SK-N-SH (cell line): ENCODE measurements around the gene TCHP. TPM values are rescaled to one million over a fixed set of nuclear protein-coding genes. Genes with fewer than 3 reads are reported as not detected.

Source experiments
- CTCF ChIA-PET: fragments of 300-600, 350-600 bp; formaldehyde crosslinking; extraction: SDS; loops from one replicate; lab custom pipeline; 2021; lab: Yijun Ruan, JAX
- POLR2A ChIA-PET: fragments of 350-600 bp; sonication (Branson Sonifier 250); formaldehyde crosslinking; extraction: SDS; loops from one replicate; lab custom pipeline; 2020; ENCODE audit warnings: antibody characterized with exemption, inconsistent platforms; lab: Yijun Ruan, JAX
- DNase-seq: peaks from one replicate; pipeline ENCODE4 v3.0.0; 2012
- H2AFZ ChIP-seq: fragments of 200-600 bp; sonication (generic); 2 replicates; pipeline ENCODE4 v1.8.1; 2016; ENCODE audit warnings: antibody characterized with exemption, mild to moderate bottlenecking, low read depth
- H3F3A ChIP-seq: fragments of 200-600 bp; sonication (generic); replicated peaks from 2 replicates; pipeline ENCODE3; 2016; ENCODE audit warnings: antibody characterized with exemption, mild to moderate bottlenecking; ENCODE audit not compliant: insufficient read depth
- H3K27ac ChIP-seq, 2 experiments: fragments of 200-500 bp in 1 of 2; fragments of 200-600 bp in 1 of 2; sonication (Bioruptor generic) in 1 of 2; sonication (generic), shearing (Covaris generic) in 1 of 2; 2 replicates each; pipeline versions ENCODE4 v1.5.1 to v1.6.1; 2014 to 2016; ENCODE audit warnings: low read depth in 2 of 2, inconsistent platforms in 1 of 2, low read length in 1 of 2, mild to moderate bottlenecking in 1 of 2, mixed read lengths in 1 of 2
- H3K27me3 ChIP-seq: fragments of 200-600 bp; sonication (generic), shearing (Covaris generic); 2 replicates; pipeline ENCODE4 v1.6.1; 2016; ENCODE audit warnings: mixed run types; ENCODE audit not compliant: insufficient read depth
- H3K36me3 ChIP-seq, 2 experiments: fragments of 200-500 bp in 1 of 2; fragments of 200-600 bp in 1 of 2; sonication (Bioruptor generic) in 1 of 2; sonication (generic) in 1 of 2; replicated peaks in 1 of 2; 2 replicates each; pipeline versions ENCODE3 to v1.5.1; 2014 to 2016; ENCODE audit warnings: low read length in 1 of 2, mild to moderate bottlenecking in 1 of 2; ENCODE audit not compliant: insufficient read depth in 2 of 2, control insufficient read depth in 1 of 2
- H3K4me1 ChIP-seq, 2 experiments: fragments of 200-500 bp in 1 of 2; fragments of 200-600 bp in 1 of 2; sonication (Bioruptor generic) in 1 of 2; sonication (generic), shearing (Covaris generic) in 1 of 2; 2 replicates each; pipeline versions ENCODE4 v1.5.1 to v1.6.1; 2014 to 2016; ENCODE audit warnings: low read depth in 1 of 2, low read length in 1 of 2, mixed run types in 1 of 2; ENCODE audit not compliant: insufficient read depth in 2 of 2, control insufficient read depth in 1 of 2
- H3K4me2 ChIP-seq: fragments of 200-600 bp; sonication (generic), shearing (Covaris generic); 2 replicates; pipeline ENCODE4 v1.6.1; 2017; ENCODE audit warnings: mixed run types
- H3K4me3 ChIP-seq, 2 experiments: fragments of 200-500 bp in 1 of 2; fragments of 200-600 bp in 1 of 2; sonication (Bioruptor generic) in 1 of 2; sonication (generic), shearing (Covaris generic) in 1 of 2; 2 replicates each; pipeline versions ENCODE4 v1.5.1 to v1.8.1; 2014 to 2016; ENCODE audit warnings: low read depth in 2 of 2, inconsistent platforms in 1 of 2, low read length in 1 of 2, mild to moderate bottlenecking in 1 of 2, mixed read lengths in 1 of 2, moderate library complexity in 1 of 2
- H3K79me2 ChIP-seq: fragments of 200-600 bp; sonication (generic); 2 replicates; pipeline ENCODE4 v1.8.1; 2017; ENCODE audit warnings: mild to moderate bottlenecking; ENCODE audit not compliant: insufficient read depth
- H3K9ac ChIP-seq: fragments of 200-600 bp; sonication (generic); 2 replicates; pipeline ENCODE4 v1.6.1; 2017; ENCODE audit warnings: mixed run types
- H3K9me2 ChIP-seq: fragments of 200-600 bp; sonication (generic); 2 replicates; pipeline ENCODE4 v1.6.1; 2017; ENCODE audit warnings: mixed run types
- H3K9me3 ChIP-seq: fragments of 200-600 bp; sonication (generic); 2 replicates; pipeline ENCODE4 v1.6.1; 2017; ENCODE audit warnings: mixed run types, mild to moderate bottlenecking, moderate library complexity
- H4K20me1 ChIP-seq: fragments of 200-600 bp; sonication (generic); 2 replicates; pipeline ENCODE4 v1.6.1; 2017; ENCODE audit warnings: mild to moderate bottlenecking, mixed run types; ENCODE audit not compliant: insufficient read depth
- CHD2 ChIP-seq: fragments of 150-350 bp; IDR thresholded peaks from 2 replicates; pipeline ENCODE4 v1.6.1; 2018; ENCODE audit warnings: low read length; ENCODE audit not compliant: partially characterized antibody
- ELF1 ChIP-seq: IDR thresholded peaks from 2 replicates; pipeline ENCODE4 v1.4.0; 2012
- EZH2phosphoT487 ChIP-seq: fragments of 200-600 bp; sonication (generic); IDR thresholded peaks from 2 replicates; pipeline ENCODE4 v1.6.1; 2017; ENCODE audit warnings: low read depth, mixed run types, mild to moderate bottlenecking, antibody characterized with exemption, moderate library complexity, borderline replicate concordance
- FOSL2 ChIP-seq: IDR thresholded peaks from 2 replicates; pipeline ENCODE4 v1.4.0; 2012; ENCODE audit warnings: low read depth, mild to moderate bottlenecking, moderate library complexity, borderline replicate concordance
- FOXM1 ChIP-seq: IDR thresholded peaks from 2 replicates; pipeline ENCODE4 v1.4.0; 2012; ENCODE audit warnings: low read depth, mild to moderate bottlenecking
- GATA2 ChIP-seq: sonication (generic); formaldehyde crosslinking; IDR thresholded peaks from 2 replicates; pipeline ENCODE4 v1.5.0; 2020; ENCODE audit warnings: mild to moderate bottlenecking, missing genetic modification reagents
- JUND ChIP-seq: IDR thresholded peaks from 2 replicates; pipeline ENCODE4 v1.4.0; 2012
- MEF2A ChIP-seq: IDR thresholded peaks from 2 replicates; pipeline ENCODE4 v1.4.0; 2012; ENCODE audit warnings: low read depth, borderline replicate concordance
- MXI1 ChIP-seq: IDR thresholded peaks from 2 replicates; pipeline ENCODE4 v1.6.1; 2012; ENCODE audit warnings: mild to moderate bottlenecking, low read depth, low read length, improper control_type of control experiment
- POLR2AphosphoS5 ChIP-seq: IDR thresholded peaks from 2 replicates; pipeline ENCODE4 v1.6.1; 2012; ENCODE audit warnings: low read depth, low read length
- RCOR1 ChIP-seq: fragments of 150-350 bp; IDR thresholded peaks from 2 replicates; pipeline ENCODE4 v1.6.1; 2017; ENCODE audit warnings: antibody characterized with exemption, low read length
- SIN3A ChIP-seq: IDR thresholded peaks from 2 replicates; pipeline ENCODE4 v1.6.1; 2012; ENCODE audit warnings: low read depth, mild to moderate bottlenecking, low read length, moderate library complexity, borderline replicate concordance
- SMC3 ChIP-seq: IDR thresholded peaks from 2 replicates; pipeline ENCODE4 v1.6.1; 2012; ENCODE audit warnings: low read depth, low read length, improper control_type of control experiment
- TAF1 ChIP-seq: IDR thresholded peaks from 2 replicates; pipeline ENCODE4 v1.6.1; 2012; ENCODE audit warnings: low read depth, mild to moderate bottlenecking, low read length, moderate library complexity, borderline replicate concordance
- TCF12 ChIP-seq: IDR thresholded peaks from 2 replicates; pipeline ENCODE4 v1.4.0; 2012
- TEAD4 ChIP-seq: IDR thresholded peaks from 2 replicates; pipeline ENCODE4 v1.4.0; 2012; ENCODE audit warnings: mild to moderate bottlenecking, borderline replicate concordance; ENCODE audit not compliant: insufficient read depth
- YY1 ChIP-seq: IDR thresholded peaks from 2 replicates; pipeline ENCODE4 v1.4.0; 2012; ENCODE audit warnings: low read depth, mild to moderate bottlenecking
- WGBS: methylation state at CpG from one replicate; pipeline ENCODE4 v1.1.6; 2017; ENCODE audit warnings: low lambda C conversion rate; 5-methylcytosine and 5-hydroxymethylcytosine counted together
- polyA plus RNA-seq, 3 experiments: library from polyadenylated mRNA; depleted of rRNA; stranded (reverse); fragments of >200 nt; gene quantifications; 2 replicates each; pipeline ENCODE4 v1.2.3, GENCODE V29; 2012
- TF ChIP-seq, protein P1 (sequence below): fragments of 150-350 bp; IDR thresholded peaks from 2 replicates; pipeline ENCODE4 v1.6.1; 2017; ENCODE audit warnings: antibody characterized with exemption, low read length, low read depth, borderline replicate concordance
- TF ChIP-seq, protein P2 (sequence below): IDR thresholded peaks from 2 replicates; pipeline ENCODE4; 2012
- TF ChIP-seq, protein P3 (sequence below): IDR thresholded peaks from 2 replicates; pipeline ENCODE4 v1.4.0; 2012; ENCODE audit warnings: low read depth, borderline replicate concordance
- TF ChIP-seq, protein P4 (sequence below): fragments of 200-600 bp; sonication (generic); IDR thresholded peaks from 2 replicates; pipeline ENCODE4 v1.6.1; 2017; ENCODE audit warnings: antibody characterized with exemption, mild to moderate bottlenecking, moderate library complexity
- TF ChIP-seq, protein P5 (sequence below): IDR thresholded peaks from 2 replicates; pipeline ENCODE4 v1.4.0; 2012; ENCODE audit warnings: low read depth
- TF ChIP-seq, protein P6 (sequence below): fragments of 150-350 bp; IDR thresholded peaks from 2 replicates; pipeline ENCODE4 v1.6.1; 2016; ENCODE audit warnings: mild to moderate bottlenecking, low read depth, low read length
- TF ChIP-seq, protein P7 (sequence below): IDR thresholded peaks from 2 replicates; pipeline ENCODE4 v1.4.0; 2012; ENCODE audit warnings: low read depth, borderline replicate concordance

The TCHP gene
- polyA plus RNA-seq, 1 of the 3 experiments (the other 2 are of a cell fraction): 37.3 TPM

DNA sequence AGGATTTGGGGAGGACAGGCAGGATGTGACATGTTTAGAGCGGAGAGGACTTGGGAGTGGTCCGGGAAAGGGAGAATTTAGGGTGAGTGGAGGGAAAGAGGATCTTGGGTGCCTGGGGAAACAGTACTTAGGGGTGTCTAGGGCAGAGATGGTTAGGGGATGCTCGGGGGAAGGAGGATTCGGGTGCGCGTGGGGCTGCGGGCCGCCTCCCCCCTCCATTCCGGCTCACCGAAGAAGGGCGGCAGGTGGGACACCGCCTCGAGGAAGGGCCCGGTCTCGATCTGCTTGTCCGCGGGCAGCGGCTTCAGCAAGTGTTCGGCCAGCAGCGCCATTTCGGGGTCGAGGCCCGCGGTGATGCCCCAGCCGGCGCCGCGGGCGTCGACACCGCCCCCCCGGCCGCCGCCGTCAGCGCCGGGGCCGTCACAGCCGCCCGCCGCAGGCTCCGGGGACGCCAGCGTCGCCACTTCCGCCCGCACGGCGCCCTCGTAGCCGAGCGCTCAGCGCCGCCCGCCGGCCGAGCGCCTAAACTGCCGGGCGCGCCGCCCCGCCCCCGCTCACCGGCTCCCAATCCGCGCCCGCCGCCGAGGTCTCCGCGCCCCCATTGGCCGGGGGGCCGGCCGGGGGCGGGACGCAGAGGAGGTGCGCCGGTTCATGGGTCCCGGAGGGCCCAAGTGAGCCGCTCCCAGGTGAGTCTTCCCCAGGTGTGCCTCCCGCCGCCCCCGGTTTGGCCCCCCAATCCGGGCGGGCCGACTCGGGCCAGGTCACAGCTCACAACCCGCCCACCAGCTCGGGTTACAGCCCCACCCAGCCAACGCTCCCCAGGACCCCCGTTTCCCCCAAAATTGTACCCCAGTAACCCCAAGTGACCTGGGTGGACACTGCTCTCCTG, 19.8 kb upstream of the TCHP start, which contains the start of gene GLTP:
Gene GLTP (minus strand): TSS at position 499 of the 889 bp plus-strand sequence. CDS start 167 bp downstream, at position 332.
- Histone ChIP-seq H3K4me2 (peak within 1 kb of the TSS; percentile 92), H3K4me1 (peaks cover 0 to 19% of the 10 kb centered on the region in 2 experiments; a peak in 1 of 4 replicates), H3K4me3 (peak within 1 kb of the TSS; percentile 79 to 82), H3K9me2 (no peaks in the 10 kb centered on the region), H3F3A (no peaks in the 10 kb centered on the region), H4K20me1 (no peaks in the 10 kb centered on the region; the same call in 1 of the 2 replicates), H3K36me3 (no peaks in the 10 kb centered on the region), H3K27me3 (no peaks in the 10 kb centered on the region), H3K9ac (peak within 1 kb of the TSS; percentile 70), H3K79me2 (peaks cover 43% of the 10 kb centered on the region), H2AFZ (peak within 1 kb of the TSS; percentile 85), H3K9me3 (no peaks in the 10 kb centered on the region), H3K27ac (peak within 1 kb of the TSS in 1 of 2 experiments; percentile 75; a peak in 1 of 4 replicates)
- CTCF ChIA-PET: interaction anchor here (0.6 to 3.9 kb wide), 11 partner anchors 20 to 1127 kb away, joined by 3 to 26 read pairs (median 4); partner anchors contain the start of genes MMAB, MVK and TCHP
- WGBS: 3% methylated on average over 16 of the region's 92 CpGs
- peak; percentile 99 for DNase-seq
- POLR2A ChIA-PET: no interaction called here
- TF ChIP-seq, protein P1, sequence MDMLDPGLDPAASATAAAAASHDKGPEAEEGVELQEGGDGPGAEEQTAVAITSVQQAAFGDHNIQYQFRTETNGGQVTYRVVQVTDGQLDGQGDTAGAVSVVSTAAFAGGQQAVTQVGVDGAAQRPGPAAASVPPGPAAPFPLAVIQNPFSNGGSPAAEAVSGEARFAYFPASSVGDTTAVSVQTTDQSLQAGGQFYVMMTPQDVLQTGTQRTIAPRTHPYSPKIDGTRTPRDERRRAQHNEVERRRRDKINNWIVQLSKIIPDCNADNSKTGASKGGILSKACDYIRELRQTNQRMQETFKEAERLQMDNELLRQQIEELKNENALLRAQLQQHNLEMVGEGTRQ: no peak
- TF ChIP-seq SIN3A (no peak), GATA2 (no peak), FOXM1 (no peak), FOSL2 (no peak), MEF2A (no peak), TCF12 (no peak), ELF1 (peak; percentile 77), POLR2AphosphoS5 (no peak), TEAD4 (no peak), MXI1 (peak; percentile 52; the same call in 1 of the 2 replicates), SMC3 (peak; percentile 60), JUND (no peak), RCOR1 (no peak), CHD2 (no peak), YY1 (no peak), TAF1 (no peak), EZH2phosphoT487 (no peak)
- TF ChIP-seq, protein P2, sequence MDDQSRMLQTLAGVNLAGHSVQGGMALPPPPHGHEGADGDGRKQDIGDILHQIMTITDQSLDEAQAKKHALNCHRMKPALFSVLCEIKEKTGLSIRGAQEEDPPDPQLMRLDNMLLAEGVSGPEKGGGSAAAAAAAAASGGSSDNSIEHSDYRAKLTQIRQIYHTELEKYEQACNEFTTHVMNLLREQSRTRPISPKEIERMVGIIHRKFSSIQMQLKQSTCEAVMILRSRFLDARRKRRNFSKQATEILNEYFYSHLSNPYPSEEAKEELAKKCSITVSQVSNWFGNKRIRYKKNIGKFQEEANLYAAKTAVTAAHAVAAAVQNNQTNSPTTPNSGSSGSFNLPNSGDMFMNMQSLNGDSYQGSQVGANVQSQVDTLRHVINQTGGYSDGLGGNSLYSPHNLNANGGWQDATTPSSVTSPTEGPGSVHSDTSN: no peak
- TF ChIP-seq, protein P3, sequence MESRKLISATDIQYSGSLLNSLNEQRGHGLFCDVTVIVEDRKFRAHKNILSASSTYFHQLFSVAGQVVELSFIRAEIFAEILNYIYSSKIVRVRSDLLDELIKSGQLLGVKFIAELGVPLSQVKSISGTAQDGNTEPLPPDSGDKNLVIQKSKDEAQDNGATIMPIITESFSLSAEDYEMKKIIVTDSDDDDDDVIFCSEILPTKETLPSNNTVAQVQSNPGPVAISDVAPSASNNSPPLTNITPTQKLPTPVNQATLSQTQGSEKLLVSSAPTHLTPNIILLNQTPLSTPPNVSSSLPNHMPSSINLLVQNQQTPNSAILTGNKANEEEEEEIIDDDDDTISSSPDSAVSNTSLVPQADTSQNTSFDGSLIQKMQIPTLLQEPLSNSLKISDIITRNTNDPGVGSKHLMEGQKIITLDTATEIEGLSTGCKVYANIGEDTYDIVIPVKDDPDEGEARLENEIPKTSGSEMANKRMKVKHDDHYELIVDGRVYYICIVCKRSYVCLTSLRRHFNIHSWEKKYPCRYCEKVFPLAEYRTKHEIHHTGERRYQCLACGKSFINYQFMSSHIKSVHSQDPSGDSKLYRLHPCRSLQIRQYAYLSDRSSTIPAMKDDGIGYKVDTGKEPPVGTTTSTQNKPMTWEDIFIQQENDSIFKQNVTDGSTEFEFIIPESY: no peak
- TF ChIP-seq, protein P4, sequence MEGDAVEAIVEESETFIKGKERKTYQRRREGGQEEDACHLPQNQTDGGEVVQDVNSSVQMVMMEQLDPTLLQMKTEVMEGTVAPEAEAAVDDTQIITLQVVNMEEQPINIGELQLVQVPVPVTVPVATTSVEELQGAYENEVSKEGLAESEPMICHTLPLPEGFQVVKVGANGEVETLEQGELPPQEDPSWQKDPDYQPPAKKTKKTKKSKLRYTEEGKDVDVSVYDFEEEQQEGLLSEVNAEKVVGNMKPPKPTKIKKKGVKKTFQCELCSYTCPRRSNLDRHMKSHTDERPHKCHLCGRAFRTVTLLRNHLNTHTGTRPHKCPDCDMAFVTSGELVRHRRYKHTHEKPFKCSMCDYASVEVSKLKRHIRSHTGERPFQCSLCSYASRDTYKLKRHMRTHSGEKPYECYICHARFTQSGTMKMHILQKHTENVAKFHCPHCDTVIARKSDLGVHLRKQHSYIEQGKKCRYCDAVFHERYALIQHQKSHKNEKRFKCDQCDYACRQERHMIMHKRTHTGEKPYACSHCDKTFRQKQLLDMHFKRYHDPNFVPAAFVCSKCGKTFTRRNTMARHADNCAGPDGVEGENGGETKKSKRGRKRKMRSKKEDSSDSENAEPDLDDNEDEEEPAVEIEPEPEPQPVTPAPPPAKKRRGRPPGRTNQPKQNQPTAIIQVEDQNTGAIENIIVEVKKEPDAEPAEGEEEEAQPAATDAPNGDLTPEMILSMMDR: 0 out of 2 replicates have a peak, but pooled peaks have one; percentile 35
- TF ChIP-seq, protein P5, sequence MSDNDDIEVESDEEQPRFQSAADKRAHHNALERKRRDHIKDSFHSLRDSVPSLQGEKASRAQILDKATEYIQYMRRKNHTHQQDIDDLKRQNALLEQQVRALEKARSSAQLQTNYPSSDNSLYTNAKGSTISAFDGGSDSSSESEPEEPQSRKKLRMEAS: 0 out of 2 replicates have a peak, but pooled peaks have one; percentile 49
- TF ChIP-seq, protein P6, sequence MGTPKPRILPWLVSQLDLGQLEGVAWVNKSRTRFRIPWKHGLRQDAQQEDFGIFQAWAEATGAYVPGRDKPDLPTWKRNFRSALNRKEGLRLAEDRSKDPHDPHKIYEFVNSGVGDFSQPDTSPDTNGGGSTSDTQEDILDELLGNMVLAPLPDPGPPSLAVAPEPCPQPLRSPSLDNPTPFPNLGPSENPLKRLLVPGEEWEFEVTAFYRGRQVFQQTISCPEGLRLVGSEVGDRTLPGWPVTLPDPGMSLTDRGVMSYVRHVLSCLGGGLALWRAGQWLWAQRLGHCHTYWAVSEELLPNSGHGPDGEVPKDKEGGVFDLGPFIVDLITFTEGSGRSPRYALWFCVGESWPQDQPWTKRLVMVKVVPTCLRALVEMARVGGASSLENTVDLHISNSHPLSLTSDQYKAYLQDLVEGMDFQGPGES: peak; percentile 23; the same call in 1 of the 2 replicates
- TF ChIP-seq, protein P7, sequence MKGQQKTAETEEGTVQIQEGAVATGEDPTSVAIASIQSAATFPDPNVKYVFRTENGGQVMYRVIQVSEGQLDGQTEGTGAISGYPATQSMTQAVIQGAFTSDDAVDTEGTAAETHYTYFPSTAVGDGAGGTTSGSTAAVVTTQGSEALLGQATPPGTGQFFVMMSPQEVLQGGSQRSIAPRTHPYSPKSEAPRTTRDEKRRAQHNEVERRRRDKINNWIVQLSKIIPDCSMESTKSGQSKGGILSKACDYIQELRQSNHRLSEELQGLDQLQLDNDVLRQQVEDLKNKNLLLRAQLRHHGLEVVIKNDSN: no peak
